ENCODE data around the gene PLXND1.

Gene PLXND1

DNA sequence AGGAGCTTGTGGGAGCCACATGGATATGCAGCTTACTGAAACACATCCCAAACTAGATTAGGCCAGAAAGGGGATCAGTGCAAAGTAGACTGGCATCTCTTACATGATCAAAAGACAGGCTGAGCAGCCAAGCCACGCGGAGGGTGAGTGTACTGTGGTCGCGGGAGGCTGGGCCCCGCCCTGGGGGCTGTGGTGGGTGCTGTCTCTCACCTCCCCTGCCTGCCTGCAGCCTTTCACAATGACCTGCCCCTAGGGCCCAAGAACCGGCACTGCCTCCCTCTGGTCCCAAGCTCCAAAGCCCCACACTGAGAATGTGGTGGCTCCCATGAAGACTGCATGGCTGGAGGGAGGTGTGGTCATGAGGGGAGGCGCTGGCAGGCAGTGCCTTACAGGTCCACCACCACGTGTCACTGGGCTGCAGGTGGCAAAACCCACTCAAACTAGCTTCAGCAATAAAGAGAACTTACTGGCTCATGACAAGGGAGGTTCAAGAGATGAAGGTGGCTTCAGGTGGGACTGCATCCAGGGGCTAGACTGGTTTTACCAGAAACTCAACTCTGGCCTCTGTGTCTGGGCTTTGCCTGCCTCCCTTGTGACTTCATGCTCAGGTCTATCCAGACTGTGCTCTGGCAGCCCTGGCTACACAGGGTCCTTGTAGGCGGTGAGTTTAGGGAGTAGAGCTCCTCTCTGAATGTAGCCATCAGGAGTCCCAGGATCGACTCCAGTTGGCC lies 27.4 kb upstream of the PLXND1 start:
- DNase-seq (ENCODE audit: low spot score): no peak
- in situ Hi-C loops (cut with MboI; ENCODE audit: low pct_unique_long_range_greater_than_20kb, low sequenced_read_pairs, unreplicated experiment): loop anchor here (10.0 kb wide), 1 partner anchor 301 kb away; no protein-coding TSS in a partner anchor
- TF ChIP-seq, protein P1, sequence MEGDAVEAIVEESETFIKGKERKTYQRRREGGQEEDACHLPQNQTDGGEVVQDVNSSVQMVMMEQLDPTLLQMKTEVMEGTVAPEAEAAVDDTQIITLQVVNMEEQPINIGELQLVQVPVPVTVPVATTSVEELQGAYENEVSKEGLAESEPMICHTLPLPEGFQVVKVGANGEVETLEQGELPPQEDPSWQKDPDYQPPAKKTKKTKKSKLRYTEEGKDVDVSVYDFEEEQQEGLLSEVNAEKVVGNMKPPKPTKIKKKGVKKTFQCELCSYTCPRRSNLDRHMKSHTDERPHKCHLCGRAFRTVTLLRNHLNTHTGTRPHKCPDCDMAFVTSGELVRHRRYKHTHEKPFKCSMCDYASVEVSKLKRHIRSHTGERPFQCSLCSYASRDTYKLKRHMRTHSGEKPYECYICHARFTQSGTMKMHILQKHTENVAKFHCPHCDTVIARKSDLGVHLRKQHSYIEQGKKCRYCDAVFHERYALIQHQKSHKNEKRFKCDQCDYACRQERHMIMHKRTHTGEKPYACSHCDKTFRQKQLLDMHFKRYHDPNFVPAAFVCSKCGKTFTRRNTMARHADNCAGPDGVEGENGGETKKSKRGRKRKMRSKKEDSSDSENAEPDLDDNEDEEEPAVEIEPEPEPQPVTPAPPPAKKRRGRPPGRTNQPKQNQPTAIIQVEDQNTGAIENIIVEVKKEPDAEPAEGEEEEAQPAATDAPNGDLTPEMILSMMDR (IDR thresholded peaks at IDR 0.05; ENCODE audit: extremely low read depth, insufficient read depth, missing control alignments): no peak

GRCh38 chr3:129632977-129633376 lies 26.5 kb upstream of the PLXND1 start:
- no peak for DNase-seq (ENCODE audit: low spot score)
- in situ Hi-C loops (cut with MboI; ENCODE audit: low pct_unique_long_range_greater_than_20kb, low sequenced_read_pairs, unreplicated experiment): loop anchor here (10.0 kb wide), 1 partner anchor 302 kb away; no protein-coding TSS in a partner anchor
- TF ChIP-seq, protein P1 (IDR thresholded peaks at IDR 0.05; ENCODE audit: extremely low read depth, insufficient read depth, missing control alignments): no peak

GRCh38 chr3:129632556-129632955 lies 26.1 kb upstream of the PLXND1 start:
- no peak for DNase-seq (ENCODE audit: low spot score)
- TF ChIP-seq, protein P1 (IDR thresholded peaks at IDR 0.05; ENCODE audit: extremely low read depth, insufficient read depth, missing control alignments): no peak
- in situ Hi-C loops (cut with MboI; ENCODE audit: low pct_unique_long_range_greater_than_20kb, low sequenced_read_pairs, unreplicated experiment): loop anchor here (10.0 kb wide), 1 partner anchor 302 kb away; no protein-coding TSS in a partner anchor

- in situ Hi-C loops (cut with MboI; ENCODE audit: low pct_unique_long_range_greater_than_20kb, low sequenced_read_pairs, unreplicated experiment): loop anchor here (10.0 kb wide), 1 partner anchor 303 kb away; no protein-coding TSS in a partner anchor
- DNase-seq (ENCODE audit: low spot score): no peak
- TF ChIP-seq, protein P1 (IDR thresholded peaks at IDR 0.05; ENCODE audit: extremely low read depth, insufficient read depth, missing control alignments): no peak
Measured at GRCh38 chr3:129632056-129632455, 25.6 kb upstream of the PLXND1 start.

DNA sequence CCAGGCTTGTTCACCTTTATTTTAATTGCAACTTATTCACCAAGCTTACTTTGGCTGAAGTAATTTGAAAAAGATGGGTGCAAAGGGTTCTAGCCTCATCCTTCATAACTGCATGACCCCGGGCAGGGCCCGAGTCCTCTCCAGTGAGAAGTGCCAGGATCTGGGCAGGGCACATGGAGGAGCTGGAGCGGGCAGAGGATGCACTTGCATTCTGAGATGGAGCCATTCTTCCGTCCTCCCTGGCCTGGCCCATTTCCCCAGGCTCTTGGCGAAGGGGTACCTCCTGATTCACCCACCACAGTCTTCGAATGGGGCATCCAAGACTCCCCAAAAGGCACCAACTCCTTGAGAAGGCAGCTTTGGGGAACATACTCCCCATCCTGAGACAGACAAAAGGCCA lies 22.5 kb upstream of the PLXND1 start:
- in situ Hi-C loops (cut with MboI; ENCODE audit: low pct_unique_long_range_greater_than_20kb, low sequenced_read_pairs, unreplicated experiment): no loop called here
- TF ChIP-seq, protein P1 (IDR thresholded peaks at IDR 0.05; ENCODE audit: extremely low read depth, insufficient read depth, missing control alignments): no peak
- DNase-seq (ENCODE audit: low spot score): no peak

DNA sequence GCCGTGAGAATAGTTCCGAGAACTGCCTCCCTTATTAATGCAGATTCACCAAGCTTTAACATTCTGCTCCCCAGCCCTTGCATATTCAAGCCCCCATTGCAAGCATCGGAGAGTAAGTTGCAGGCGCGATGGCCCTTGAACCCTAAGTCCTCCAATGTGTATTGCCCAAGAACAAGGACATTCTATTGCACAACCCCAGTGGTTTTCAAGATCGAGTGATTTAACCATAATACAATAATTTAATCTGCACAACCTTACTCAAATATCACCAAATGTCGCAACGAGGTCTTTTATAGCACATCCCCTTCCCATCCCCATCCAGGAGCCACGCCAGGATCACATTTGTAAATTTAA lies 21.7 kb upstream of the PLXND1 start:
- in situ Hi-C loops (cut with MboI; ENCODE audit: low pct_unique_long_range_greater_than_20kb, low sequenced_read_pairs, unreplicated experiment): no loop called here
- DNase-seq (ENCODE audit: low spot score): no peak
- TF ChIP-seq, protein P1 (IDR thresholded peaks at IDR 0.05; ENCODE audit: extremely low read depth, insufficient read depth, missing control alignments): no peak

All from GM13977 (cell line).